Measurements from ENCODE around the gene HNRNPF.

Gene HNRNPF

DNA sequence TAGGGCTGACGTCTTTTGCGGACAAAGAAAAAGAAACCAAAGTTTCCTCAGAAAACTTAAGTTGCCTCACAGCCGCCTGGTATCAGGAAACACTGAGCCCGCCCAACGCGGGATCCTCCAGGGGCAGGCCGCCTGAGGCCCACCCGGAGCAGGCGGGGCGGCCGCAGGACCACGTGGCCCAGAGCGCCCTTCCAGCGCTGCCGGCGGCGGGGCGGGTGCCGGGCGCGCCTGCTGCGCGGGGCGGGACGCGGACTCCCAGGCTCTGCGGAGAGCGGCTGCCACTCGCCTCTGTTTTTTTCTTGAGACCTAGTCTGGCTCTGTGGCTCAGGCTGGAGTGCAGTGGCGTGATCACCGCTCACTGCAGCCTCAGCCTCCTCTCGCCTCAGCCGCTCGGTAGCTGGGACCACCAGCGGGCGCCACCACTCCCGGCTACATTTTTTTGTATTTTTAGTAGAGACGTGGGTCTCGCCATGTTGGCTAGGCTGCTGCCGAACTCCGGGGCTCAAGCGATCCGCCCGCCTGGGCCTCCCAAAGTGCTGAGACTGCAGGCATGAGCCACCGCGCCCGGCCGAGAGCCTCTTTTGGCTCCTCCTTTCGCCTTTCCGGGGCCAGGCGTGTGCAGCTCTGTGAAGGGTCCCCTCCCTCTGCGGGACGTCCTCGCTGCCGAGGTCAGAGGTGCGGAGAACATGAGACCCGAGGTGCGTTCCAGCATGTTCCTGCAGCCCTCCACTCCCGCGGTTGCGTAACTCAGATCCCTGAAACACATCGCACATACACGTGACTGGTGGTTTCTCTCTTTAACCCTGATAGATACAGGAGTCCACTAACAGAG, 11.6 kb upstream of the HNRNPF start:
- peak; percentile 80 for DNase-seq (ENCODE audit: low spot score)
- TF ChIP-seq, protein P1, sequence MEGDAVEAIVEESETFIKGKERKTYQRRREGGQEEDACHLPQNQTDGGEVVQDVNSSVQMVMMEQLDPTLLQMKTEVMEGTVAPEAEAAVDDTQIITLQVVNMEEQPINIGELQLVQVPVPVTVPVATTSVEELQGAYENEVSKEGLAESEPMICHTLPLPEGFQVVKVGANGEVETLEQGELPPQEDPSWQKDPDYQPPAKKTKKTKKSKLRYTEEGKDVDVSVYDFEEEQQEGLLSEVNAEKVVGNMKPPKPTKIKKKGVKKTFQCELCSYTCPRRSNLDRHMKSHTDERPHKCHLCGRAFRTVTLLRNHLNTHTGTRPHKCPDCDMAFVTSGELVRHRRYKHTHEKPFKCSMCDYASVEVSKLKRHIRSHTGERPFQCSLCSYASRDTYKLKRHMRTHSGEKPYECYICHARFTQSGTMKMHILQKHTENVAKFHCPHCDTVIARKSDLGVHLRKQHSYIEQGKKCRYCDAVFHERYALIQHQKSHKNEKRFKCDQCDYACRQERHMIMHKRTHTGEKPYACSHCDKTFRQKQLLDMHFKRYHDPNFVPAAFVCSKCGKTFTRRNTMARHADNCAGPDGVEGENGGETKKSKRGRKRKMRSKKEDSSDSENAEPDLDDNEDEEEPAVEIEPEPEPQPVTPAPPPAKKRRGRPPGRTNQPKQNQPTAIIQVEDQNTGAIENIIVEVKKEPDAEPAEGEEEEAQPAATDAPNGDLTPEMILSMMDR (IDR thresholded peaks at IDR 0.05; ENCODE audit: borderline replicate concordance, control extremely low read depth, extremely low read depth, insufficient read depth, missing control alignments): peak; percentile 36

DNA sequence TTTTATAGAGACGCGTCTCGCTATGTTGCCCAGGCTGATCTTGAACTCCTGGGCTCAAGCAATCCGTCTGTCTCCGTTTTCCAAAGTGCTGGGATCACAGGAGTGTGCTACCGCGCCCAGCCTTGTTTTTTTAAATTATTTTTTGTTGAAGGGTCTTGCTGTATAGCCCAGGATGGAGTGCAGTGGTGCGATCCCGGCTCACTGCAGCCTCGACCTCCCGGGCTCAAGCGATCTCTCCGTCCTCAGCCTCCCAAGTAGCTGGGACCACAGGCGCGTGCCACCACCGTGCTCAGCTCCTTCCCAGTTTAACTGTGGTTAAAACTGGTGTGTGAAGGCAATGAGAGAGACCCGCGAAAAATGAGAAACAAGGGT, 11.0 kb upstream of the HNRNPF start:
- DNase-seq (ENCODE audit: low spot score): no peak
- in situ Hi-C loops (cut with MboI; ENCODE audit: low sequenced_read_pairs, unreplicated experiment): no loop called here
- TF ChIP-seq, protein P1 (IDR thresholded peaks at IDR 0.05; ENCODE audit: borderline replicate concordance, control extremely low read depth, extremely low read depth, insufficient read depth, missing control alignments): no peak

More for the DNA sequence above, 11.6 kb upstream of the HNRNPF start:
- in situ Hi-C loops (cut with MboI; ENCODE audit: low sequenced_read_pairs, unreplicated experiment): no loop called here

DNA sequence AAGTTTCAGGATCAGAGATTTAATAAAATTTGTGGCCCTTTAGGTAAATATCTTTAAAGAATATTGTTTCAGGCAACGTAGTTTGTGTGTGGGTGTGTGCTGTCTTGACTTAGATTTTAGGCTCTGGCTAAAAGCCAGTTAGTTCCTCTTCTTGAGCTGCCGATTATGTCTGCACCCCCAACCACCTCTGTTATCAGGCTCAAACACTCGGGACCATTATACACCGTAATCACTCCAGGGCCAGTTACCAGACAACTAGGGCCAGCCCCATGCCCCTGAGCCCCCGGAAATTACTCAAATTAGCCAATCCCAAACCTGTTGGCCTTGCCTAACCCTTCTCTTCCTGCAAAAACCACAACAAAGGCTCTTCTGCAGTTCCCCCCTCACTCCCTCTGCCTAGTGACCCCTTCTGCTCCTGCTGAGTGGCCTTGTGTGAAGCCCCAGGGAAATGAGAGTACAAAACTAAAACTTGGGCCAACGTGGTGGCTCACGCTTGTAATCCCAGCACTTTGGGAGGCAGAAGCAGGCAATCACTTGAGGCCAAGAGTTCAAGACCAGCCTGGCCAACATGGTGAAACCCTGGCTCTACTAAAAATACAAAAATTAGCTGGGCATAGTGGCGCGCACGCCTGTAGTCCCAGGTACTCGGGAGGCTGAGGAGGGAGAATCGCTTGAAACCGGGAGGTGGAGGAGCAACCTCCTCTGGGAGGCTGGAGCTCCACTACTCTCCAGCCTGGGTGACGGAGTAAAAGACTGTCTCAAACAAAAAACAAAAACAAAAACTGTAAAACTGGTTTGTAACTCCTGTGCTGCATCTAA, 9.2 kb upstream of the HNRNPF start:
- DNase-seq (ENCODE audit: low spot score): peak; percentile 77
- TF ChIP-seq, protein P1 (IDR thresholded peaks at IDR 0.05; ENCODE audit: borderline replicate concordance, control extremely low read depth, extremely low read depth, insufficient read depth, missing control alignments): no peak
- in situ Hi-C loops (cut with MboI; ENCODE audit: low sequenced_read_pairs, unreplicated experiment): no loop called here

DNA sequence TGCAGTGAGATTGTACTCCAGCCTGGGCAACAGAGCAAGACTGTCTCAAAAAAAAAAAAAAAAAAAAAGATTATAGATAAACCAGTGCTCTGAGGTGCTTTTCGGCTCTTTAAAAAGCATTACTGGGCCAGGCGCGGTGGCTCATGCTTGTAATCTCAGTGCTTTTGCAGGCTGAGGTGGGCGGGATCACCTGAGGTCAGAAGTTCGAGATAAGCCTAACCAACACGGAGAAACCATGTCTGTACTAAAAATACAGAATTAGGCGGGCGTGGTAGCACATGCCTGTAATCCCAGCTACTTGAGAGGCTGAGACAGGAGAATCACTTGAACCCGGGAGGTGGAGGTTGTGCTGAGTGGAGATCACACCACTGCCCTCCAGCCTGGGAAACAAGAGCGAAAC, 6.6 kb upstream of the HNRNPF start:
- TF ChIP-seq, protein P1 (IDR thresholded peaks at IDR 0.05; ENCODE audit: borderline replicate concordance, control extremely low read depth, extremely low read depth, insufficient read depth, missing control alignments): no peak
- in situ Hi-C loops (cut with MboI; ENCODE audit: low sequenced_read_pairs, unreplicated experiment): no loop called here
- DNase-seq (ENCODE audit: low spot score): no peak

DNA sequence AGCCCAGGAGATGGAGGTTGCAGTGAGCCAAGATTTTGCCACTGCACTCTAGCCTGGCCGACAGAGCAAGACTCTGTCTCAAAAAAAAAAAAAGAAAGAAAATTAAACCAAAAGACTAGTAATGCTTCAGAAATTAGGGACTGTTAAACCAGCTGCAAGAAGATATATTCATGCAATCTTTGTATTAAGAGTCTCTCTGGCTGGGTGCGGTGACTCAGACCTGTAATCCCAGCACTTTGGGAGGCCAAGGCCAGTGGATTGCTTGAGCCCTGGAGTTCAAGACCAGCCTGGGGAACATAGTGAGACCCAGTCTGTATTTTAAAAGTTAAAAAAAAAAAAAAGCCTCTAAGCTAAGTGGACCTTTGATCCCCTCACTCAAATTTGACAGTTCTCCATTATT, 2.5 kb upstream of the HNRNPF start:
- TF ChIP-seq, protein P1 (IDR thresholded peaks at IDR 0.05; ENCODE audit: borderline replicate concordance, control extremely low read depth, extremely low read depth, insufficient read depth, missing control alignments): no peak
- DNase-seq (ENCODE audit: low spot score): no peak
- in situ Hi-C loops (cut with MboI; ENCODE audit: low sequenced_read_pairs, unreplicated experiment): no loop called here

DNA sequence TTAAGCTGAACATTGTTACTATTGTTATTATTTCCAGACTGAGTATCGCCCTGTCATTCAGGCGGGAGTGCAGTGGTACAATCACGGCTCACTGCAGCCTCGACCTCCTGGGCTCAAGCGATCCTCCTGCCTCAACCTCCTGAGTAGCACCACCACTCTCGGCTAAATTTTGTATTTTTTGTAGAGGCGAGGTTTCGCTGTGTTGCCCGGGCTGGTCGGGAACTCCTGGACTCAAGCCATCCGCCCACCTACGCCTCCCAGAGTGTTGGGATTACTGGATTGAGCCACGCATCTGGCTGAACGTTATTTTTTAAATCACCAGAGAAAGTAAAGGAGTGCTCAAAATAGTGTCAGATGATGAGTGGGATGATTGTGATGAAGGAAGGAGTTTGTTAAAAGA, 1.4 kb upstream of the HNRNPF start:
- in situ Hi-C loops (cut with MboI; ENCODE audit: low sequenced_read_pairs, unreplicated experiment): no loop called here
- TF ChIP-seq, protein P1 (IDR thresholded peaks at IDR 0.05; ENCODE audit: borderline replicate concordance, control extremely low read depth, extremely low read depth, insufficient read depth, missing control alignments): no peak

More for the DNA sequence above, 1.4 kb upstream of the HNRNPF start:
- DNase-seq (ENCODE audit: low spot score): no peak

Measured in GM13976 (cell line).